SK-MEL-5 (cell line): Measurements from ENCODE around the gene GSG1L. TPM values are rescaled to one million over a fixed set of nuclear protein-coding genes. Genes with fewer than 3 reads are reported as not detected.

Experiments
- DNase-seq: peaks from one replicate; pipeline ENCODE4 v3.0.0-alpha.2; 2016; ENCODE audit warnings: low read depth, low spot score
- in situ Hi-C: cut with HindIII; loops from 2 replicates; pipeline ENCODE4 v1.10.0; 2016; ENCODE audit warnings: low sequenced_read_pairs, high pct_unique_total_duplicates, low pct_unique_long_range_greater_than_20kb
- total RNA-seq: library from RNA; depleted of rRNA; stranded (reverse); fragments of >200 nt; shearing (Covaris generic); gene quantifications from 2 replicates; pipeline ENCODE4 v1.2.3, GENCODE V29; 2014

The GSG1L gene
- total RNA-seq, 1 experiment from 2014 or later = not detected

GRCh38 chr16:28096983-28097899, 33.7 kb upstream of the GSG1L start:
- DNase-seq = no peak

GRCh38 chr16:28093385-28093725, 29.8 kb upstream of the GSG1L start:
- in situ Hi-C loops = no loop called here
- DNase-seq = no peak

More at GRCh38 chr16:28096983-28097899, 33.7 kb upstream of the GSG1L start:
- in situ Hi-C loops = no loop called here

DNA sequence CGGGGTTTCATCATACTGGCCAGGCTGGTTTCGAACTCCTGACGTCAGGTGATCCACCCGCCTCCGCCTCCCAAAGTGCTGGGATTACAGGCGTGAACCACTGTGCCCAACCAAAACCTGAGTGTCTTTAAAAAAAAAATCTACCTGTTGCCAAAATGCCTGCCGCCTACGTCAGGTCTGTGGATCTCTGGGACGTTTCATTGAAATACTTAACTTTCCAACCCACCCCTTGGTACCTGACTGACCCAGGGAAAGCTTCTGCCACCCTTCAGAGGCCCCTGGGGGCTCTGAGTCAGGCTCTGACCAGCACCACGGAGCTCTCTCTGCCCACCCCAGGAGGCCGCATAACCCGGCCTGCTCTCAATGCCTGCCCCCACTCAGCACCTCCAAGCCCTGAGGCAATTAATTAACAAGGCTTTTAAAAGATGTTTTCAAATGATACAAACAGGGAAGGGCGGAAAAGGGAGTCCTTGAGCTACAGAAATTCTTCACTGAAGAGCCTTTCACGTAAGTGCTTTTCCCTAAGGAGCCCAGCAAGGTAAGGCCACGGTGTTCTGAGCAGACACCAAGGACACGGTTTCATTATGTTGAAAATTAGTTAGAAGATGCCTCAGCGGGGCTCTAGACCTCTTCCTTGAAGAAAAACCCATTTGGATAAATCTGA, 29.3 kb upstream of the GSG1L start:
- in situ Hi-C loops = no loop called here
- no peak for DNase-seq

- in situ Hi-C loops = no loop called here
Observed at GRCh38 chr16:28091656-28092055, 28.1 kb upstream of the GSG1L start.

DNA sequence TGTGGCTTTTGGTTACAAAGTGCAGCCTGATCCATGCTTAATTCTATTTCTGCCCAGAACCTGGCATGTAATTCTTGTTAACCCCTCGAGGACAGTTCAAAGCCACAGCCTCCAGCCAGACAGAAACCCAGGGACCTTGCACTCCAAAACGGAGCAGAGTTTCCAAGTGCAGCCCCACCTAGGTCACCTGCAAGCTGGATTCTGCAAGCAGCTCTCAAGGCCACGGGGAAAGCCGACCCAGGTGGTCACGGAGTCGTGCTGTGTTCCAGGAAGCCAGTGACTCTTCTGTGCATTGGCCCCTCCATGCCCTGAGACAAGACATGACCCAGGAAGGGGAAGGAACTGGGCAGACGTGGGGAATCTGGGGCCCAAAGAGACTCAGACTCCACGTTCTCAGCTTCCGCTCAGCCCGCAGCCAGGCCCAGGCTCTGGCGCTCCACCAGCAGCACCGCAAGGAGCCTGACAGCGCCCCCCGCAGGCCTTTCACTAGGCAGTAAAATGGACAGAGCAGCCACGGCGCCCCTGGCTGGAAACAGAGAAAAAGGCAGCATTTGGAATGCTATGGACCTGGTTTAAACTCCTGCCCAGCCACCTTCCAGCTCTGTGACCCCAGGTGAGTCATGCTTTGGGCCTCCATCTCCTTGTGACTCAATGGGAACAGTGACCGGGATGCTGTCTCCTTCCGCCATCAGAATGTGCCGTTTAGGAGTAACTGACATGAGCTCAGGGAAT, 27.3 kb upstream of the GSG1L start:
- in situ Hi-C loops = no loop called here
- no peak for DNase-seq

More at GRCh38 chr16:28091656-28092055, 28.1 kb upstream of the GSG1L start:
- DNase-seq = no peak

- DNase-seq = no peak
- in situ Hi-C loops = no loop called here
Observed at GRCh38 chr16:28089992-28090365, 26.5 kb upstream of the GSG1L start.

DNA sequence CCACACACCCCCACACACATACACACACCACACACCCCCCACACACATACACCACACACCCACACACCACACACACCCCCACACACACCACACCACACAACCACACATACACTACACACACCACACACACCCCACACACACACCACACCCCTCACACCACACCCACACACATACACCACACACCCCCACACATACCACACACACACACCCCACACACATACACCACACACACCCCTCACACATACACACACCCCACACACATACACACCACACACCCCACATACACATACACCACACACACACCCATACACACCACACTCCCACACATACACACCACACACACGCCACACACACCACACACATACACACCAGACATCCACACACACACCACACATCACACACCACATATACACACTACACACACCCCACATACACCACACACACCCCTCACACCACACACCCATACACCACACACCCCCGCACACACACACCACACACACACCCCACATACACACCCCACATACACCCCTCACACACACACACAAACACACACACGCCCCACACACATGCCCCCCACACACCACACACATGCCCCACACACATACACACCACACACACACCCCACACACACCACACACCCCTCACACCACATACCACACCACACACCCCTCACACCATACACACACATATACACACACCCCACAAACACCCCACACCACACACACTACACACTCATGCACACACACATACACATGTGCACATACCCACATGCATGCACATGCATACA, 25.9 kb upstream of the GSG1L start:
- in situ Hi-C loops = no loop called here
- no peak for DNase-seq

GRCh38 chr16:28087675-28088300, 24.3 kb upstream of the GSG1L start:
- no peak for DNase-seq
- in situ Hi-C loops = no loop called here

- in situ Hi-C loops = no loop called here
- no peak for DNase-seq
Observed at GRCh38 chr16:28087140-28087660, 23.7 kb upstream of the GSG1L start.

GRCh38 chr16:28086186-28087139, 22.9 kb upstream of the GSG1L start:
- in situ Hi-C loops = no loop called here
- DNase-seq = no peak

DNA sequence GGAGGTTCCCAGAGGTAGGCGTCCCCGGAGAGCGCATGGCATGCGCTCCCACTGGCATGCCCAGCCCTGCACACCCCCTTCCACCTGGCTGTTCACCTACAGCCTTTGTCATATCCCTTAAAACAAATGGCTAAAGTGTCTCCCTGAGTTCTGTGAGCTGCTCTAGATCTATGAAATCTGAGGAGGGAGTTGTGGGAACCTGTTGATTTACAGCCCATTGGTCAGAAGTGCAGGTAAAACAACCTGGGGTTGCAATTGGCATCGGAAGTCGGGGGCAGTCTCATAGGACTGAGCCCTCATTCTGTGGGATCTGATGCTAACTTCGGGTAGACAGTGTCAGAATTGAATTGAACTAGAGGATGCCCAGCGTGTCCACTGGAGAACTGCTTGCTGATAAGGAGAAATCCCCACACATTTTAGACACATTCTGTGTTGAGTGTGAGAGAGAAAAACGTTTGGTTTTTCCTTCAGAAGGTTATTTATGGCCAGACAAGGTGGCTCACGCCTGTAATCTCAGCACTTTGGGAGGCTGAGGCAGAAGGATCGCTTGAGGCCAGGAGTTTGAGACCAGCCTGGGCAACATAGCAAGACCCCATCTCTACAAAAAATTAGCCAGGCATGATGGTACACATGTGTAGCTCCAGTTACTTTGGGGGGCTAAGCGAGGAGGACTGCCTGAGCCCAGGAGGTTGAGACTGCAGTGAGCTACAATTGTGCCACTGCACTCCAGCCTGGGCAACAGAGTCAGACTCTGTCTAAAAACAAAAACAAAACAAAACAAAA, 22.1 kb upstream of the GSG1L start:
- in situ Hi-C loops = no loop called here
- DNase-seq = no peak

DNA sequence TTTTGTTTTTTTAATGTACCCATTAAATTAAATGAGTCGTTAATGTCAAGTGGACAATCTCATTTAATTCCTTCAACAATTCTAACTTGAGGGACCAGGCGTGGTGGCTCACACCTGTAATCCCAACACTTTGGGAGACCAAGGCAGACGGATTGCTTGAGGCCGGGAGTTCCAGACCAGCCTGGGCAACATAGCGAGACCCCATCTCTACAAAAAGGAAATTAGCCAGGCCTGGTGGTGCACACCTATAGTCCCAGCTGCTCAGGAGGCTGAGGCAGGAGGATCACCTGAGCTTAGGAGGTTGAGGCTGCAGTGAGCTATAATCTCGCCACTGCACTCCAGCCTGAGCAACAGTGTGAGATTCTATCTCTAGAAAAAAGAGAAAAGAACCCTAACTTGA, 20.7 kb upstream of the GSG1L start:
- in situ Hi-C loops = no loop called here
- no peak for DNase-seq

GRCh38 chr16:28082624-28083023, 19.1 kb upstream of the GSG1L start:
- no peak for DNase-seq
- in situ Hi-C loops = no loop called here

DNA sequence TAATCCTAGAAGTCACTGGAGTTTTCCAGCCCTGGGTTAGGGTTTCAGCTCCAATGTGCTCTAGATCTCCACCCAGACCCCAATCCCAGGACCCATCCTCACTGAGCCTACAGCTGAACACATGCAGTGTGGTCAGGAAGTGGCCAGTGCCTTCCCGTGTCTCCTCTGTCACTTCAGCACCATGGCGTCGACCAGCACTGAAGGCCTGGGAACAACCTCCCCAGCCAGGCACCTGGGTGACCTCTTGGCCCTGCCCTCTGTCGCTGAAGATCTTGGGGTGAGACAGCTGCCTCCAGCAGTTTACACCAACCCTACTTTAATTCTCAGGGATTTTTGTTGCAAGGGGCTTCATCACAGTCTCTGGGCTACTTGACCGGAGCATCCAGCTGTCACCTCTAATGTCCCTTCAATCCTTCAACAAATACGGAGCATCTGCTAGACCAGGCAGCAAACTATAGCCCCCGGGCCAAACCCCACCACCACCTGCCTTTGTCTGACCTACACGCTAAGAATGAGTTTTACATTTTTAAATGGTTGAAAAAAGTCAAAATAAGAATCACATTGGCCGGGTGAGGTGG, 18.0 kb upstream of the GSG1L start:
- in situ Hi-C loops = no loop called here
- DNase-seq = no peak

DNA sequence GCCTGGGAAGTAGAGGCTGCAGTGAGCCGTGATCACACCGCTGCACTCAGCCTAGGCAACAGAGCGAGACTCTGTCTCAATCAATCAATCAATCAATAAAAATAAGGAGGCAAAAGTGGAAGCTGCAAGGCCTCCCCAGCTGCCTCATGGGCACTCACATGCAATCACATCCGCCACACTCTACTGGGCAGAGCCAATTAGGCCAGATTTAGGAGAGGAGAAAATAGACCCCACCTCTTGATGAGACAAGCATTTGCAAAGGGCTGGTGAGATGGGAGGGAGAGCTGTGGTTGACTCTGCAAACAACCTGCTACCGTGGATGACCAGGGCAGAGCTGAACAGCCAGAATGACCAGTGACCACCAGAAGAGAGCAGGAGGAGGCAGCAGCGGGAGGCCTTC, 14.7 kb upstream of the GSG1L start:
- DNase-seq = no peak
- in situ Hi-C loops = no loop called here
